A549 treated with Mapracorat at 1 μM for 4 hours (cell line): ENCODE measurements around the gene GPC5. TPM values are rescaled to one million over a fixed set of nuclear protein-coding genes. Genes with fewer than 3 reads are reported as not detected.

ENCODE experiments used
- total RNA-seq: library from RNA; stranded (reverse); fragments of 200-300 nt; extraction: Qiagen RNA extraction; gene quantifications from 5 replicates; pipeline ENCODE4 v1.2.3, GENCODE V29; 2022

Gene GPC5
- total RNA-seq = not detected in 5 replicates

DNA sequence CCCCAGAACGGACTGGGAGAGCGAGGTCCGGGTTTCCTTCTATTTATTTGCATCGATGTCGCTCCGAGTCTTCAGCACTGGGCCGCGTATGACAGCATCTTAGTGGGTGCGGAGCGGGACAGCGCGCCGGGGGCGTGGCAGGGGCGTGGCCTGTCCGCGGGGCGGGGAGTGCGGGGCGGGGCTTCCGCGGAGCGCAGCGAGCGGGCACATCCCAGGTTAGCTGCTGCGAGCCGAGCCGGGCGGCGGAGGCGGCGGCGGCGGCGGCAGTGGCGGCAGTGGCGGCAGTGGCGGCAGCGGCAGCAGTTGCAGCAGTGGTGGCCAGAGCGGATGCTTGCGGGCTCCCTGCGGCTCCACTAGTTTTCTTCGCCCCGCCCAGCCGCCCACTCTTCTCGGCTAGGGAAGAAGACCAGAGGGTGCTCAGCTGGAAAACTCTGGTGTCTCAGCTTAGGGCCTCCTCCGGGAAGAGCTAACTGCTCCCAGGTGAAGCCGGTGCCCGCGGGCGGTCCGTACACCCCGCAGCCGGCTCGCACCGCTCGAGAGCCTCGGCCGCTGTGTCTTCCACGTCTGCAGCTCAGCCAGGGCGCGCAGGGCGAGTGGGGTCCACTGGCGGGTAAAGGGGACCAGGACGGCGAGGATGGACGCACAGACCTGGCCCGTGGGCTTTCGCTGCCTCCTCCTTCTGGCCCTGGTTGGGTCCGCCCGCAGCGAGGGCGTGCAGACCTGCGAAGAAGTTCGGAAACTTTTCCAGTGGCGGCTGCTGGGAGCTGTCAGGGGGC lies at the start of gene GPC5:
Gene GPC5, plus strand, starts transcription at position 209 of the 776 bp plus-strand sequence.

Other genes with a start within 250 kb of the GPC5 start
- 0.61 to 1.5 TPM (median 1.2 TPM) in 5 replicates for gene MIR17HG, start 50.9 kb upstream of the GPC5 start, total RNA-seq